ENCODE results near the gene DNAJC7. TPM values are rescaled to one million over a fixed set of nuclear protein-coding genes. Genes with fewer than 3 reads are reported as not detected.

DNAJC7 gene
- 10 to 100 TPM; 52.7 to 74.3 TPM for total RNA-seq

GRCh38 chr17:42016941-42017865, at the start of gene DNAJC7:
TSS of gene DNAJC7 (minus strand) at chr17:42017439. CDS start at chr17:42017416, 23 bp downstream.

GRCh38 chr17:42050393-42051012, 33.3 kb upstream of the DNAJC7 start, which contains the start of gene C17orf113:
TSS of gene C17orf113 (minus strand) at chr17:42050601. CDS start at chr17:42043376, 7,225 bp downstream.

GRCh38 chr17:42019509-42020404, 2.5 kb upstream of the DNAJC7 start, which contains the start of gene NKIRAS2:
TSS of gene NKIRAS2 (plus strand) at chr17:42020090. CDS start at chr17:42021578, 1,488 bp downstream.

GRCh38 chr17:41966463-41967140, 50.6 kb downstream of the DNAJC7 start, which contains the start of gene CNP:
TSS of gene CNP (plus strand) at chr17:41966795. CDS start at chr17:41966885, 90 bp downstream.

GRCh38 chr17:41930009-41930832, 87.0 kb downstream of the DNAJC7 start, which contains the start of gene ODAD4:
TSS of gene ODAD4 (plus strand) at chr17:41930617. CDS start at chr17:41930724, 107 bp downstream.

Other genes starting within 250 kb of the DNAJC7 start
- gene JUP, start 230.7 kb downstream of the DNAJC7 start, total RNA-seq = 1 to 10 TPM; 1.7 to 3.8 TPM
- 10 to 100 TPM; 17.2 to 24.0 TPM for gene P3H4, start 205.5 kb downstream of the DNAJC7 start, total RNA-seq
- gene FKBP10, start 204.4 kb downstream of the DNAJC7 start, total RNA-seq = 100 to 1,000 TPM in 1 of 2 donors, 10 to 100 TPM in 1; 64.0 to 111 TPM
- gene NT5C3B, start 181.2 kb downstream of the DNAJC7 start, total RNA-seq = 10 to 100 TPM; 37.5 to 49.0 TPM
- gene KLHL10, start 179.6 kb downstream of the DNAJC7 start, total RNA-seq = under 1 TPM in 1 of 2 donors, not detected in 1; under 0.01 TPM
- 10 to 100 TPM; 23.4 to 26.6 TPM for gene KLHL11, start 152.0 kb downstream of the DNAJC7 start, total RNA-seq
- 100 to 1,000 TPM; 219 to 239 TPM for gene ACLY, start 98.5 kb downstream of the DNAJC7 start, total RNA-seq
- gene ODAD4, start 86.8 kb downstream of the DNAJC7 start, total RNA-seq = under 1 TPM; 0.67 to 0.69 TPM
- gene CNP, start 50.6 kb downstream of the DNAJC7 start, total RNA-seq = 100 to 1,000 TPM; 226 to 268 TPM
- 10 to 100 TPM; 25.8 to 33.6 TPM for gene NKIRAS2, start 2.7 kb upstream of the DNAJC7 start, total RNA-seq
- under 1 TPM; under 0.01 to 0.34 TPM for gene C17orf113, start 33.2 kb upstream of the DNAJC7 start, total RNA-seq
- not detected for gene ZNF385C, start 81.0 kb upstream of the DNAJC7 start, total RNA-seq
- gene DHX58, start 95.3 kb upstream of the DNAJC7 start, total RNA-seq = 100 to 1,000 TPM in 1 of 2 donors, 10 to 100 TPM in 1; 86.9 to 121 TPM
- gene KAT2A, start 103.9 kb upstream of the DNAJC7 start, total RNA-seq = 10 to 100 TPM; 16.2 to 17.3 TPM
- under 1 TPM in 1 of 2 donors, not detected in 1; under 0.01 TPM for gene HSPB9, start 105.4 kb upstream of the DNAJC7 start, total RNA-seq
- 100 to 1,000 TPM; 140 to 227 TPM for gene RAB5C, start 137.6 kb upstream of the DNAJC7 start, total RNA-seq
- not detected for gene KCNH4, start 163.7 kb upstream of the DNAJC7 start, total RNA-seq
- not detected for gene HCRT, start 168.0 kb upstream of the DNAJC7 start, total RNA-seq
- gene GHDC, start 177.1 kb upstream of the DNAJC7 start, total RNA-seq = 10 to 100 TPM; 28.2 to 30.6 TPM

All from melanocyte of skin (primary cell).